ENCODE results near the gene PPRC1.

The PPRC1 gene

GRCh38 chr10:102132563-102133372 lies at the start of gene PPRC1:
TSS of gene PPRC1 (plus strand) at chr10:102133040. CDS start at chr10:102133069, 29 bp downstream.
- DNase-seq, result peak; percentile 94

GRCh38 chr10:102083541-102083940 lies 49.3 kb upstream of the PPRC1 start:
- no peak for DNase-seq

GRCh38 chr10:102085336-102085735 lies 47.5 kb upstream of the PPRC1 start:
- DNase-seq, result no peak

- DNase-seq, result no peak
Measured at GRCh38 chr10:102086196-102086595, 46.6 kb upstream of the PPRC1 start.

DNA sequence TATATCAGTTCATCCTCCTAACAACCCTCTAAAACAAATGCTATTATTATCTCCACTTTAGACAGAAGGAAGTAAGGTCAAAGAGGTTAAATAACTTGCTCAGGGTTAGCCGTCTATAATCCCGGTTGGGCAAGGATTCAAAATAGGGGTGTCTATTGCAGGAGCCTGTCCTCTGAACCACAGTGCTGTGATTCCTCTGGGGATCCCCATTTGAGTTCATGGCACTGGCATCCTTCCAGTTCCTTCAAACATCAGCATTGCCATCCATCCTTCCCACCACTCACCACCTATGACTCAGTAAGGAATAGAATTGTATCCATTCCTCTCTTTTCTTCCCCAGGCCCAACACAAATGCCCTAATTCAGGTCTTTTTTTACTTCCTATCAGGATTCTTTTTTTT lies 42.1 kb upstream of the PPRC1 start:
- DNase-seq, result no peak

- no peak for DNase-seq
Measured at GRCh38 chr10:102096449-102096848, 36.4 kb upstream of the PPRC1 start.

- DNase-seq, result no peak
Measured at GRCh38 chr10:102101152-102101551, 31.7 kb upstream of the PPRC1 start.

GRCh38 chr10:102102421-102102820 lies 30.4 kb upstream of the PPRC1 start:
- DNase-seq, result no peak

GRCh38 chr10:102106998-102107397 lies 25.8 kb upstream of the PPRC1 start:
- DNase-seq, result no peak

DNA sequence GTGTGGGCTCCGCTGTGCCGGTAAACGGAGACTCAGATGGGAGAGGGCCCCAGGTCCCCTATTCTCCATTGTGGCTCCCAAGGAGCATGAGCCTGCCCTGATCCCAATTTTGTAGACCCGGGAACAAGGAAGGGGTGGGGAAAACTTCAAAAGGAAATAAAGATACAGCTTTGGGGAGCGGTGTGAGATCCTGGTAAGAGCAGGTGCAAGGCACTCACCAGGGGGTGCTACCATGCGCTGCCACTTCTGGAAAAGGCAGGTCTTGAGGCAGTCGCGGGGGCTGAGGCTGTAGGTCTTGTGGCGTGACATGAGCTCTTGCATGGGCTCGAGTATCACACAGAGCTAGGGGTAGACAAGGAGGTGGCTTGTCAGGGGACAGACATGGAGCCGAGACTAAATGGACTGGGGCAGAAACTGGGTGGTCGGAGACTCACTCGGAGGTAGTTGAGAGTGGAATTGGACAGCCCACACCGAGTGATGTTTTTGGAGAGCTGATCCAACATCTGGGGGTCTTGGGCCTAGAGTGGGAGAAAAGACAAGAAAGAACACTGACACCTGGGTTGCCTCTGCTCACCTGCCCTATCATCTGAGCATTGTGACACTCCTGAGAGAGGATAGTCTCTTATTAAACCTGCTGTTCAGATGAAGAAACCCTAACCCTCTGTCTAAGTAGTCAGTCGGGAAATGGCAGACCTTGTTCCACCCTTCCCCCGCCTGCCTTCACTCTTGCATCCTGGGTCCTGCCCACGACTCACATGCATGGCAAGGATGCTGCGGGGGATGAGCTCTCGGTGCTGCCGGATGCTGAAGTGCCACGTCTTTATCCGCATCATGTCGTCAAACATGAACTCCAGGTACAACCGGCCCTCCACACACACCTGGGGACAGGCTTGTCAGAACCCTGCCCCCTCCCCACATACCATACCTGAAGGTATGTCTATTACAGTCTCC lies 23.4 kb upstream of the PPRC1 start:
- DNase-seq, result no peak

GRCh38 chr10:102111276-102111675 lies 21.6 kb upstream of the PPRC1 start:
- DNase-seq, result no peak

DNA sequence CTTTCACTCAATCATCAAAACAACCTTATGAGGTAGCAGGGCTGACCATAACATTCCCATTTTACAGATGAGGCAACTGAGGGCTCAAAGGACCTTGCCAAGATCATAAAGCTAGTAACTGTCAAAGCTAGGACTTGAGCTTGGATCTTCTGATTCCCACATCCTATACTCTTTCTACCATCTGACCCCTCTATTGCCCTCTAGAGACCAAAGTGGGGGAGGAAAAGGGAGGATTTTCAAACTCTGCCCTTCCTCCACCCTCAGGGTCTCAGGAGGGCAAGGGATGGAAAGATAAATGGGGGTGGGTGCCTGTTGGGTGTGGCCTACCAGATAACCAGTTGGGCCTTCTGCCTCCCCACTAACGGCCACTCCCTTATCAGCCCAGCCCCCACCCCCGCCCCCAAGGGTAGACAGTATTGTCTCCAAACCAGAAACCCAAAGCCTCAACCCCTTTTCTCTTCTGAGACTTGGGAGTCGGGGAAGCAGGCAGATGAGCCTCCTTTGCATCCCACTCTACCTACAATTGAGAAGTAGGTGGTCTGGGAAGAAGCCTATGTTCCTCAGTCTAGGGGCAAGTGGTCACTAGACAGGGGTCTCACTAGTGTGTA lies 20.5 kb upstream of the PPRC1 start:
- DNase-seq, result no peak

- DNase-seq, result no peak
Measured at GRCh38 chr10:102113261-102113955, 19.4 kb upstream of the PPRC1 start.

GRCh38 chr10:102113956-102114857 lies 18.6 kb upstream of the PPRC1 start:
- DNase-seq, result no peak

DNA sequence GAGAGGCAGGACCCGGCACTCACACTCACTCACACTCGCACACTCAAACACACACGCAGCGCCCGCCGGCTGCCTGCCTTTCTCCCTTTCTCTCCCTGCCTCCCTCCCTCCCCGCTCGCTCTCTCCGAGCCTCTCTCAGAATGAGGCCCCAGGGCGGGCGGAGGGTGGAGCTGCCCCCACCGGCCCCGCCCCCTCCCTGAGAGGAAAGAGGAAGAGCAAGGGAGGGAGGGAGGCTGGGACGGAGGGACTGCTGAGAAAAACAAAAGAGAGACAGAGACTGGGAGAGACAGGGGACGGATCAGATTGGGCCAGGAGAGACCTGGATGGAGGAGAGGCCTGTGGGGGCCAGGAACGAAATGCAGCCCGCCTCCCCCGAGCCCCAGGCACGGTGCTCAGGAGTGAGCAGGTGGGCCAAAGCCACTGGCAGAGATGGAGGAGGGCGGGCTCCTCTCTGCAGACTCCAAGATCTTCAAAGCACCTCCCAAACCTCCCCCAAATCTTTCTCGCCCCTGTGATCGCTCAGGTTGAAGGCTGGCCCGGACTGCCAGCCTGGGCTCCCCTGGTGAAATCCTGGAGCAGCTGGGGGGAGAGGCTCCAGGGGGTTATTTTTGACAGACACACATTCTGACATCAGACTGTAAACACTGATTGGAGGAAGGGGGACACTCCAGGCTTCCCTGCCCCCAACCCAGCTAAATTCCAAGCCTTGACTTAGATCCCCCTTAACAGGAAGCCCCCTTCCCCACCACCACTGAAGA lies 17.8 kb upstream of the PPRC1 start:
- peak; percentile 64 for DNase-seq

- DNase-seq, result no peak
Measured at GRCh38 chr10:102115775-102116174, 17.1 kb upstream of the PPRC1 start.

DNA sequence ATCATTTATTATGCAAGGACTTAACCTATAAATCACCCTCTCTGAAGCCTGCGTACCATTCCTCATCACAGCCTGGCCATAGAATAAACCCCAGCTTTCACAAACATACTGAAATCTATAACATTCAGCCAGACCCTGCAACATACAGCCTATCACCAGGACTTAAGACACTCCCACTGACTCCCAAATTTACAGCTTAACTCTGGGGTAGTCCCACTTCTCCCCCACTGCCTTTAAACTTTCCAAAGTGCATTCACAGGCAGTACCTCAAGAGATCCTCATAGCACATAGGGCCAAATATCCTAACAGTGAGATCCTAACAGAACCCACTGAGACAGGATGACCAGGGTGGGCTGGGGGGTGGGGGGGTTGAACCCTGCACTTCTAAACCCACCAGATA lies 16.2 kb upstream of the PPRC1 start:
- no peak for DNase-seq

DNA sequence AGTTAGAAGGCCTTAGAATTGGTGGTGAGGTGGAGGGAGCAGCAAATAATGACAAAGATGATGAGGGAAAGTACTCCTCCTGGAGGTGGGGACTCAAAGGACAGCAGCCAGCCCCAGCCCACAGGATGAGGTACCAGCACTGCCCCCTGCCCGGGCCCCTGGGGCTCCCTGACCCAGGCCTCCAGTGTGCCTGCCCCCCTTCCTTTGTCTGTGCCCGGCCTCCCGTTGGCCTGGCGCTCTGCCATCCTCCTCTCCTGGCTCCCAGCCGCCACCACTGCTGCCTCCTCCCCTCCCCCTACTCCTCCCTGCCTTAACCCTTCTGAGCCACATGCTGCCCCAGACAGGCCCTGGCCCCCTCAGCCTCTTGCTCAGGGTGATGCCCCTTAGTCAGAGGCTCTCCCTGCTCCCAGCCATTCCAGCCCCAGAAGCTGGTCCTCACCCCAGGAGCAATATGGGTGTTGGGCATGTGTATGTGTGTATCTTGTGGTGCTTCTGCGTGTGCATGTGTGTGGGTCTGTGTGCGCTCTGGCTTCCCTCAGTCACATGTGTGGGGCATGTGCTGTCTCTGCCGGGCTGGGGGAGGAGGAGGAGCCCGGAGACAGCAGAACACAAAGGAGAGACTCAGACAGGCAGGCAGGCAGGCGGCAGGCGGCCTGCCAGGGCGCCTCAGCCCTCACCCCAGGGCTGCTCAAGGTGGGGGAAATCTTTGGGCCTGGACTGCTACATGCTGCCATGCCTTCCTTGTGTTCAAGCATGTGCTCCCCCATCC lies 15.3 kb upstream of the PPRC1 start:
- DNase-seq, result peak; percentile 79

DNA sequence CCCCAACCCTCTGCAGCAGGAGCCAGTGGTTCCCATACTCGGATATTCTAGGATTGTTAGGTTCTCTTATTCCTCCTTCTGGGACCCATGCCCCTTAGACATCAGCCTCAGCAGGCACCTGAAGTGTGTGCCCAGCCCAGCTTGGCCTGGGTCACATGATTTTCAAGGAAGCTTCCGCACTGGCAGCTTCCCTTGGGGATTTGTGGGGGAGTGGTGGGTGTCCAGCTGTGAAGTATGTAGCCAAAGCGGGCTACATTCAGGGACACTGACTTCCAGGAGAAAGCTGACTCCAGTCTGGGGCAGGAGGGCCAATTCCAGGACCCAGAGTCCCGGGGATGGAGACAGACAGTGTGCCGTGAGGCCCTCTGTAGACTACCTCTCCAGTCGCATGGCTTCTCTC lies 14.0 kb upstream of the PPRC1 start:
- no peak for DNase-seq
